Right atrium auricular region (tissue), 2 donors: ENCODE measurements around the gene BTBD7. TPM values are rescaled to one million over a fixed set of nuclear protein-coding genes. Genes with fewer than 3 reads are reported as not detected.
"Not testable (repeated sequence)": the region's sequence is repeated elsewhere in the genome, so short reads cannot be mapped to it uniquely, and the experiment has no call there.

Source experiments
- DNase-seq: peaks from one replicate; pipeline ENCODE4 v3.0.0-alpha.2; 2019; ENCODE audit warnings: low spot score
- H3K27ac ChIP-seq, 2 donors: fragments of 200-600 bp; sonication (generic); 1 replicate in 1 of 2; 2 replicates in 1 of 2; pipeline ENCODE4 v1.5.1; 2016 to 2019
- H3K27me3 ChIP-seq, 2 donors: fragments of 200-600 bp; sonication (generic); one replicate each; pipeline versions ENCODE4 v1.5.1 to v1.6.0; 2017 to 2019
- H3K36me3 ChIP-seq: fragments of 200-600 bp; sonication (generic); one replicate; pipeline ENCODE4 v1.5.1; 2016
- H3K4me1 ChIP-seq, 2 donors: fragments of 200-600 bp; sonication (generic); one replicate each; pipeline versions ENCODE4 v1.5.1 to v1.6.0; 2017 to 2019
- H3K4me3 ChIP-seq, 2 donors: fragments of 200-600 bp; sonication (generic); 1 replicate in 1 of 2; 2 replicates in 1 of 2; pipeline ENCODE4 v1.5.1; 2017 to 2019; ENCODE audit warnings: mild to moderate bottlenecking in 1 of 2, moderate library complexity in 1 of 2
- H3K9me3 ChIP-seq, 2 donors: fragments of 200-600 bp; sonication (generic); one replicate each; pipeline ENCODE4 v1.5.1; 2019
- CTCF ChIP-seq, 2 donors: fragments of 200-600 bp; sonication (generic); IDR thresholded peaks; one replicate each; pipeline ENCODE4 v1.5.1; 2019; ENCODE audit warnings: antibody characterized with exemption in 2 of 2
- total RNA-seq, 2 donors: library from RNA; depleted of rRNA; stranded (reverse); fragments of >200 nt; gene quantifications; one replicate each; pipeline ENCODE4 v1.1.0, GENCODE V29; 2016

BTBD7 gene
- total RNA-seq, 2 donors from 2014 or later, result 13.3 to 17.6 TPM

GRCh38 chr14:93369713-93370266 is 37.0 kb upstream of the BTBD7 start:
- Histone ChIP-seq H3K4me3 (no peak overlapping the region), H3K9me3 (peaks cover 0 to 14% of the 10 kb centered on the region in 2 donors), H3K27ac (no peak overlapping the region), H3K4me1 (no peaks in the 10 kb centered on the region), H3K36me3 (no peaks in the 10 kb centered on the region), H3K27me3 (no peaks in the 10 kb centered on the region)
- no peak for TF ChIP-seq CTCF (IDR thresholded peaks at IDR 0.05)
- no peak for DNase-seq

GRCh38 chr14:93368996-93369712 is 36.3 kb upstream of the BTBD7 start:
- H3K36me3 ChIP-seq, result no peaks in the 10 kb centered on the region
- H3K27ac ChIP-seq, result no peak overlapping the region
- H3K4me1 ChIP-seq, result no peaks in the 10 kb centered on the region
- no peak for TF ChIP-seq CTCF (IDR thresholded peaks at IDR 0.05)
- no peak for DNase-seq
- no peaks in the 10 kb centered on the region for H3K27me3 ChIP-seq
- H3K4me3 ChIP-seq, result no peak overlapping the region
- H3K9me3 ChIP-seq, result peaks cover 0 to 14% of the 10 kb centered on the region in 2 donors

- H3K27me3 ChIP-seq, H3K4me1 ChIP-seq, H3K9me3 ChIP-seq, DNase-seq, H3K4me3 ChIP-seq, H3K27ac ChIP-seq, H3K36me3 ChIP-seq: not testable (repeated sequence)
These were observed 22.0 kb upstream of the BTBD7 start for GRCh38 chr14:93354873-93355272.

- no peak for TF ChIP-seq CTCF (IDR thresholded peaks at IDR 0.05)
- Histone ChIP-seq H3K4me3 (no peak overlapping the region), H3K27me3 (no peaks in the 10 kb centered on the region), H3K4me1 (no peaks in the 10 kb centered on the region), H3K36me3 (no peaks in the 10 kb centered on the region), H3K9me3 (no peaks in the 10 kb centered on the region), H3K27ac (no peak overlapping the region)
- no peak for DNase-seq
These were observed 15.5 kb upstream of the BTBD7 start for GRCh38 chr14:93348292-93348691.

- Histone ChIP-seq H3K27me3 (no peaks in the 10 kb centered on the region), H3K27ac (no peak overlapping the region), H3K36me3 (no peaks in the 10 kb centered on the region), H3K4me1 (no peaks in the 10 kb centered on the region), H3K9me3 (no peaks in the 10 kb centered on the region), H3K4me3 (no peak overlapping the region)
- TF ChIP-seq CTCF (IDR thresholded peaks at IDR 0.05), result no peak
- DNase-seq, result no peak
These were observed 15.0 kb upstream of the BTBD7 start for GRCh38 chr14:93347850-93348249.

GRCh38 chr14:93346926-93347721 is 14.3 kb upstream of the BTBD7 start, which contains the start of gene COX8C:
TSS of gene COX8C (plus strand) at chr14:93347182. CDS start at chr14:93347269, 87 bp downstream.
- Histone ChIP-seq H3K9me3 (no peaks in the 10 kb centered on the region), H3K4me3 (no peak within 1 kb of the TSS), H3K27ac (no peak within 1 kb of the TSS), H3K27me3 (no peaks in the 10 kb centered on the region), H3K4me1 (no peaks in the 10 kb centered on the region), H3K36me3 (no peaks in the 10 kb centered on the region)
- no peak for TF ChIP-seq CTCF (IDR thresholded peaks at IDR 0.05)
- DNase-seq, result no peak
